Upper lobe of left lung (tissue), 6 donors: ENCODE measurements around the gene GALNT2. TPM values are rescaled to one million over a fixed set of nuclear protein-coding genes. Genes with fewer than 3 reads are reported as not detected.

ENCODE experiments used
- ATAC-seq, 2 donors: fragments of 200-7000 bp; cut with Tn5 transposase; one replicate each; pipeline ENCODE4 v1.9.1; 2022; ENCODE audit warnings: mild to moderate bottlenecking in 2 of 2, moderate library complexity in 2 of 2; ENCODE audit not compliant: low FRiP score in 2 of 2
- DNase-seq, 2 donors: peaks; one replicate each; pipeline ENCODE4 v3.0.0-alpha.2; 2019 to 2020
- H3K27ac ChIP-seq, 4 donors: fragments of 200-600 bp; sonication (generic); one replicate each; pipeline ENCODE4 v1.5.1; 2016 to 2019
- H3K27me3 ChIP-seq, 4 donors: fragments of 200-600 bp; sonication (generic); one replicate each; pipeline ENCODE4 v1.5.1; 2017 to 2019
- H3K36me3 ChIP-seq, 4 donors: fragments of 200-600 bp; sonication (generic); one replicate each; pipeline ENCODE4 v1.5.1; 2016 to 2019
- H3K4me1 ChIP-seq, 4 donors: fragments of 200-600 bp; sonication (generic); one replicate each; pipeline ENCODE4 v1.5.1; 2018 to 2019
- H3K4me3 ChIP-seq, 4 donors: fragments of 200-600 bp; sonication (generic); one replicate each; pipeline ENCODE4 v1.5.1; 2017 to 2019; ENCODE audit warnings: mild to moderate bottlenecking in 2 of 4, moderate library complexity in 1 of 4
- H3K9me3 ChIP-seq, 4 donors: fragments of 200-600 bp; sonication (generic); one replicate each; pipeline ENCODE4 v1.5.1; 2018 to 2019
- EP300 ChIP-seq, 4 donors: sonication (generic); formaldehyde crosslinking; IDR thresholded peaks; one replicate each; pipeline ENCODE4 v1.5.1; 2017; ENCODE audit warnings: antibody characterized with exemption in 4 of 4, control low read depth in 2 of 4
- POLR2A ChIP-seq, 4 donors: fragments of 450-650 bp; IDR thresholded peaks; one replicate each; pipeline ENCODE4 v1.5.1; 2016 to 2017; ENCODE audit warnings: antibody characterized with exemption in 4 of 4, mild to moderate bottlenecking in 2 of 4
- POLR2AphosphoS5 ChIP-seq, 2 donors: sonication (generic); formaldehyde crosslinking; IDR thresholded peaks; one replicate each; pipeline ENCODE4 v1.5.1; 2017; ENCODE audit warnings: antibody characterized with exemption in 2 of 2
- WGBS, 2 donors: methylation state at CpG; one replicate each; pipeline ENCODE4 v1.1.5; 2017 to 2018; 5-methylcytosine and 5-hydroxymethylcytosine counted together
- total RNA-seq, 6 donors: library from RNA; depleted of rRNA in 4 of 6; stranded (reverse); fragments of >200 nt in 4 of 6; gene quantifications; one replicate each; pipeline versions ENCODE4 v1.1.0 to v1.2.1, GENCODE V29; 2016 to 2021
- TF ChIP-seq, protein P1 (sequence below), 6 experiments: fragments of 450-650 bp in 4 of 6; fragments of 200-600 bp in 2 of 6; sonication (generic) in 2 of 6; IDR thresholded peaks; one replicate each; pipeline ENCODE4 v1.5.1; 2016 to 2019; ENCODE audit warnings: antibody characterized with exemption in 6 of 6
- donor health status: DM: no; HTN: no; CAD: no; lungs with moderate emphysema.
- donor health status: DM: no; HTN: yes; CAD: no; lungs with severe emphysema.

The GALNT2 gene
- total RNA-seq, 6 donors from 2014 or later: 51.3 to 62.3 (median 56.2) TPM

DNA sequence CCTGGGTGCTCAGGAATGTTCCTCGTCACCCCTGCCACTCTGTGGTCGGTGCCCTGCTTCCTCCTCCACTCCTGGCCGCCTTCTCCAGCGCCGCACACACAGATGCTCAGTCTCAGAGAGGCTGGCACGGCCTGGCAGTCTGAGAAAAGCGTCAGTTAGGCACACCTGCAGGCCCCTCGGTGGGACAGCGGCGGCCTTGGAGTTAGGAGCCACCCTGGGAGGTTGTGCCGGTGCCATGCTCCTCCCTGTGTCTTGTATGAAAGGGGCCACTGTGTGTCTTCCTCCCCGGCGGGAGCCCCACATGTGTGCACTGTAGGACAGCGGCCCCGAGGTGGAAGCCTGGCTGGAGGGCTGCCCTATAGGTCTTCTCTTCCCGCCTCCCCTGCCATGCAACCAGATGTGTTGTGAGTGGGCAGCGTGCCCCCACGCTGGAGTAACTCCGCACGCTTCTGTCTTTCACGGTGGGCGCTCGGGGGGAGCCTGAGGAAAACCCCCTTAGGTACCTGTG lies 213.9 kb downstream of the GALNT2 start:
- Histone ChIP-seq H3K27ac (no peak overlapping the region), H3K9me3 (no peaks in the 10 kb centered on the region), H3K4me3 (no peak overlapping the region), H3K4me1 (peaks cover 0 to 10% (median 5%) of the 10 kb centered on the region in 4 donors), H3K27me3 (no peaks in the 10 kb centered on the region), H3K36me3 (peaks cover 6 to 43% (median 31%) of the 10 kb centered on the region in 4 donors)
- TF ChIP-seq POLR2AphosphoS5 (IDR thresholded peaks at IDR 0.05): no peak
- no peak for TF ChIP-seq POLR2A (IDR thresholded peaks at IDR 0.05)
- TF ChIP-seq, protein P1, sequence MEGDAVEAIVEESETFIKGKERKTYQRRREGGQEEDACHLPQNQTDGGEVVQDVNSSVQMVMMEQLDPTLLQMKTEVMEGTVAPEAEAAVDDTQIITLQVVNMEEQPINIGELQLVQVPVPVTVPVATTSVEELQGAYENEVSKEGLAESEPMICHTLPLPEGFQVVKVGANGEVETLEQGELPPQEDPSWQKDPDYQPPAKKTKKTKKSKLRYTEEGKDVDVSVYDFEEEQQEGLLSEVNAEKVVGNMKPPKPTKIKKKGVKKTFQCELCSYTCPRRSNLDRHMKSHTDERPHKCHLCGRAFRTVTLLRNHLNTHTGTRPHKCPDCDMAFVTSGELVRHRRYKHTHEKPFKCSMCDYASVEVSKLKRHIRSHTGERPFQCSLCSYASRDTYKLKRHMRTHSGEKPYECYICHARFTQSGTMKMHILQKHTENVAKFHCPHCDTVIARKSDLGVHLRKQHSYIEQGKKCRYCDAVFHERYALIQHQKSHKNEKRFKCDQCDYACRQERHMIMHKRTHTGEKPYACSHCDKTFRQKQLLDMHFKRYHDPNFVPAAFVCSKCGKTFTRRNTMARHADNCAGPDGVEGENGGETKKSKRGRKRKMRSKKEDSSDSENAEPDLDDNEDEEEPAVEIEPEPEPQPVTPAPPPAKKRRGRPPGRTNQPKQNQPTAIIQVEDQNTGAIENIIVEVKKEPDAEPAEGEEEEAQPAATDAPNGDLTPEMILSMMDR (IDR thresholded peaks at IDR 0.05): no peak
- 93 to 97% methylated on average over 15 to 23 of the region's 23 CpGs for WGBS, 2 donors
- peak in 1 of 2 donors; percentile 24 for ATAC-seq
- peak; percentile 18 to 61 for DNase-seq

DNA sequence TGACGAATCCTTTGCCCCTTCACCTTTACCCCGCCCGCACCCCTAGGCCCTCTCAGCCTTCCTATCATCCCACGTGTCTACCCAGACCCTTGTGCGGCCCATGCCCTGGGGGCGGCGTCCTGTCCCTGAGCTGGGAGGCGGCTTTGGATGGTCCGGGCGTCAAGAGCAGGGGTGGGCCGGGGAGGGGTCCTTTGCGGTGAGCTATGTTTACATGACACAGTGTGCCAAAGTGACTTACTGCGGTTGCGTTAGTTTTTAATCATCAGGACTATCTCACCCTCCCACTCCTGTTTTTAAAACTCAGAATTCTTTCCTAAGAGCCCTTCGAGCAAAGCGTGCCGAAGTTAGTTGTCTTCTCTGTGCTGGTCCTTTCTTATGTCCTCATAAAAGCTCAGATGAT lies 214.5 kb downstream of the GALNT2 start:
- WGBS, 2 donors: 74 to 79% methylated on average over 17 of the region's 17 CpGs
- no peaks in the 10 kb centered on the region for H3K9me3 ChIP-seq
- peaks cover 0 to 10% (median 5%) of the 10 kb centered on the region in 4 donors for H3K4me1 ChIP-seq
- peaks cover 6 to 37% (median 28%) of the 10 kb centered on the region in 4 donors for H3K36me3 ChIP-seq
- no peaks in the 10 kb centered on the region for H3K27me3 ChIP-seq
- no peak for TF ChIP-seq POLR2AphosphoS5 (IDR thresholded peaks at IDR 0.05)
- TF ChIP-seq POLR2A (IDR thresholded peaks at IDR 0.05): no peak
- TF ChIP-seq, protein P1 (IDR thresholded peaks at IDR 0.05): no peak
- TF ChIP-seq EP300 (IDR thresholded peaks at IDR 0.05): no peak
- no peak overlapping the region for H3K4me3 ChIP-seq
- ATAC-seq (no peak), DNase-seq (peak; percentile 18 to 74)
- H3K27ac ChIP-seq: no peak overlapping the region

DNA sequence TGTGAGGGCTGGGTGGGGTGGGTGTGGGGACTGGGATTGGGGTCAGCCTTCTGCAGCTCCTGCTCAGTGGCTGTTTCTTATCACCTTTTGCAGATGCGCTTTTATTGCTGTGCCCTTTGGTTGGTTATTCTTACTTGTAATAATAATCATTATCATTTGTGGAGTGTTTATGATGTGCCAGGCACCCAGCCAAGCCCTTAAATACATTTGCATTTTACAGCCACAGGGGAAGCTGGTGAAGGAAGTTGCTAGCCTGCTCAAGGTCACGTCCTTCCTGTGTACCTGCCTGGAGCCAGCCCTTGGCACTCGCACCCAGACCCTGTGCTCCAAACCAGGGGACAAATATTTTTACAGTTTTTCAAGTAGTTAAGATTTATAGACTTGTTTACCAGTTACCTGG lies 215.1 kb downstream of the GALNT2 start:
- no peaks in the 10 kb centered on the region for H3K9me3 ChIP-seq
- peaks cover 3 to 31% (median 23%) of the 10 kb centered on the region in 4 donors for H3K36me3 ChIP-seq
- peaks cover 0 to 10% (median 5%) of the 10 kb centered on the region in 4 donors for H3K4me1 ChIP-seq
- H3K27ac ChIP-seq: no peak overlapping the region
- DNase-seq (peak in 1 of 2 donors; percentile 19), ATAC-seq (no peak)
- no peak overlapping the region for H3K4me3 ChIP-seq
- no peaks in the 10 kb centered on the region for H3K27me3 ChIP-seq
- 25 to 55% methylated on average over 3 of the region's 3 CpGs for WGBS, 2 donors
- no peak for TF ChIP-seq POLR2AphosphoS5 (IDR thresholded peaks at IDR 0.05)
- TF ChIP-seq, protein P1 (IDR thresholded peaks at IDR 0.05): no peak
- no peak for TF ChIP-seq EP300 (IDR thresholded peaks at IDR 0.05)
- TF ChIP-seq POLR2A (IDR thresholded peaks at IDR 0.05): no peak

DNA sequence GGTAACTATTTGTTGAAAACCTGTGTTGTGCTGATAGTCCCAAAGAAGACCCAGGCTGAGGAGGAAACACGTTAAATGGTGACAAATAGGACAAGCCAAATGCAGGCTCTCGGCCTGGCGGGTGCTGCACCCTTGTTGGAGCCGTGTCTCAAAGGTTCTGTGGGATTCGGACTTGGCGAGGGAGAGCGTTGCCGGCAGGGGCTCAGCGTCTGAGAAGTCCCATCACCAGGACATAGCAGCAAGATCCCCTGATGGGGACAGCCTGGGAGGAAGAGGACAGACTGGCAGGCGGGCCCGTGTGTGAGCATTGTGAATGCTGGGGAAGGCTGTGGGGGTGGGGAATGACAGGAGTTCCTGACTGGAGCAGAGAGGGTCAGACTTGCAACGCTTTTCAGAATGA lies 216.6 kb downstream of the GALNT2 start:
- 93% methylated on average over 12 of the region's 12 CpGs for WGBS, 2 donors
- Histone ChIP-seq H3K4me3 (no peak overlapping the region), H3K4me1 (peaks cover 0 to 10% (median 5%) of the 10 kb centered on the region in 4 donors), H3K9me3 (no peaks in the 10 kb centered on the region), H3K27me3 (no peaks in the 10 kb centered on the region), H3K36me3 (peaks cover 3 to 25% (median 20%) of the 10 kb centered on the region in 4 donors), H3K27ac (no peak overlapping the region)
- TF ChIP-seq POLR2AphosphoS5 (IDR thresholded peaks at IDR 0.05) (no peak), EP300 (IDR thresholded peaks at IDR 0.05) (no peak), POLR2A (IDR thresholded peaks at IDR 0.05) (no peak)
- TF ChIP-seq, protein P1 (IDR thresholded peaks at IDR 0.05): no peak
- ATAC-seq: no peak
- DNase-seq: peak; percentile 12 to 44

DNA sequence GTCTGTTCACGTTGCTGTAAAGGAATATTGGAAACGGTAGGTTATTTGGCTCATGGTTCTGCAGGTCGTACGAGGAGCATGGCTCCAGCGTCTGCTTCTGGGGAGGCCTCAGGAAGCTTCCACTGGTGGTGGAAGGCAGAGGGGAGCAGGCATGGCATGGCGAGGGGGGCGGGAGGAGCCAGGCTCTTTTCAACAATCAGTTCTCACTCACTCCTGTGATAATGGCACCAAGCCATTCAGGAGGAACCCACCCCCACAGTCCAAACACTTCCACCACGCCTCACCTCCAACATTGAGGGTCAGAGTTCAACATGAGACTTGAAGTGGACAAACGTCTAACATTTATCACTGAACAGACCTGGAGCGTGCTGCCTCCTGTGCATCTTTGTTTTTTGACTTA lies 217.9 kb downstream of the GALNT2 start:
- H3K4me1 ChIP-seq: peaks cover 0 to 10% (median 5%) of the 10 kb centered on the region in 4 donors
- H3K27me3 ChIP-seq: no peaks in the 10 kb centered on the region
- DNase-seq: peak in 1 of 2 donors; percentile 12
- TF ChIP-seq, protein P1 (IDR thresholded peaks at IDR 0.05): no peak
- TF ChIP-seq POLR2AphosphoS5 (IDR thresholded peaks at IDR 0.05) (no peak), EP300 (IDR thresholded peaks at IDR 0.05) (no peak), POLR2A (IDR thresholded peaks at IDR 0.05) (no peak)
- WGBS, 2 donors: 77 to 83% methylated on average over 9 to 10 of the region's 10 CpGs
- no peak overlapping the region for H3K4me3 ChIP-seq
- H3K9me3 ChIP-seq: no peaks in the 10 kb centered on the region
- no peak for ATAC-seq
- no peak overlapping the region for H3K27ac ChIP-seq
- H3K36me3 ChIP-seq: peaks cover 3 to 13% (median 9%) of the 10 kb centered on the region in 4 donors
